PC-9 (cell line): ENCODE data around the gene TSPAN18. TPM values are rescaled to one million over a fixed set of nuclear protein-coding genes. Genes with fewer than 3 reads are reported as not detected.

Experiments used
- BruUV-seq: library from RNA; stranded (reverse); fragments of 400-500 nt; replicated peaks from 2 replicates; lab custom pipeline; 2021; lab: Mats Ljungman, UMichigan
- CTCF ChIA-PET: fragments of 300-600 bp; sonication (Branson Sonifier 250); formaldehyde crosslinking; loops from one replicate; lab custom pipeline; 2022; ENCODE audit warnings: antibody characterized with exemption; lab: Charles Lee
- POLR2A ChIA-PET: fragments of 300-600 bp; sonication (Branson Sonifier 250); formaldehyde crosslinking; loops from one replicate; lab custom pipeline; 2022; ENCODE audit warnings: antibody characterized with exemption; ENCODE audit not compliant: unreplicated experiment; lab: Charles Lee
- DNase-seq, 2 experiments: peaks; one replicate each; pipeline versions ENCODE4 v3.0.0 to v3.0.0-alpha.2; 2015 to 2022; ENCODE audit warnings: mixed read lengths in 1 of 2
- H2AFZ ChIP-seq: fragments of 200-600 bp; sonication (generic); 2 replicates; pipeline ENCODE4 v1.8.1; 2017; ENCODE audit warnings: antibody characterized with exemption
- H3F3A ChIP-seq: fragments of 200-600 bp; sonication (generic); 2 replicates; pipeline ENCODE4 v1.8.1; 2017; ENCODE audit warnings: antibody characterized with exemption, mild to moderate bottlenecking, low read depth; ENCODE audit not compliant: insufficient read depth
- H3K27ac ChIP-seq: fragments of 200-600 bp; sonication (generic); 2 replicates; pipeline ENCODE4 v1.6.1; 2016; ENCODE audit warnings: mixed run types
- H3K27me3 ChIP-seq: fragments of 200-600 bp; sonication (generic); 2 replicates; pipeline ENCODE4 v1.6.1; 2016; ENCODE audit warnings: low read depth, mixed run types; ENCODE audit not compliant: insufficient read depth
- H3K36me3 ChIP-seq: fragments of 200-600 bp; sonication (generic); 2 replicates; pipeline ENCODE4 v1.6.1; 2016; ENCODE audit warnings: low read depth, mixed run types
- H3K4me1 ChIP-seq: fragments of 200-600 bp; sonication (generic); replicated peaks from 2 replicates; pipeline ENCODE4 v1.6.1; 2016; ENCODE audit warnings: mixed run types; ENCODE audit not compliant: insufficient read depth
- H3K4me2 ChIP-seq: fragments of 200-600 bp; sonication (generic); 2 replicates; pipeline ENCODE4 v1.6.1; 2017; ENCODE audit warnings: mixed run types
- H3K4me3 ChIP-seq: fragments of 200-600 bp; sonication (generic); 2 replicates; pipeline ENCODE4 v1.6.1; 2016; ENCODE audit warnings: mixed run types
- H3K79me2 ChIP-seq: fragments of 200-600 bp; sonication (generic); 2 replicates; pipeline ENCODE4 v1.6.1; 2017; ENCODE audit warnings: low read depth, mixed run types
- H3K9me2 ChIP-seq: fragments of 200-600 bp; sonication (generic); 2 replicates; pipeline ENCODE4 v1.8.1; 2017; ENCODE audit warnings: mild to moderate bottlenecking; ENCODE audit not compliant: insufficient read depth
- H3K9me3 ChIP-seq: fragments of 200-600 bp; sonication (generic); 2 replicates; pipeline ENCODE4 v1.8.1; 2016; ENCODE audit warnings: low read depth; ENCODE audit not compliant: insufficient read depth
- H4K20me1 ChIP-seq: fragments of 200-600 bp; sonication (generic); 2 replicates; pipeline ENCODE4 v1.8.1; 2017; ENCODE audit not compliant: insufficient read depth
- CTCF ChIP-seq: fragments of 200-600 bp; sonication (generic); conservative IDR thresholded peaks from 2 replicates; pipeline ENCODE4 v1.6.1; 2017; ENCODE audit warnings: mixed run types, antibody characterized with exemption, mild to moderate bottlenecking, moderate library complexity
- EZH2 ChIP-seq: fragments of 200-600 bp; sonication (generic); IDR thresholded peaks from 2 replicates; pipeline ENCODE4 v1.8.0; 2017; ENCODE audit warnings: antibody characterized with exemption, low read depth
- intact Hi-C: fragments of 100-400 bp; cut with micrococcal nuclease; formaldehyde crosslinking; loops from one replicate; pipeline ENCODE4 v1.10.0; 2022; ENCODE audit not compliant: unreplicated experiment
- total RNA-seq: library from RNA; stranded (reverse); gene quantifications from 2 replicates; pipeline ENCODE4 v1.2.3, GENCODE V29; 2021

TSPAN18 gene
- total RNA-seq, 1 experiment from 2014 or later, result not detected

GRCh38 chr11:44868021-44868420 is 141.3 kb downstream of the TSPAN18 start:
- Histone ChIP-seq H3K4me1 (no peaks in the 10 kb centered on the region), H3K9me3 (no peaks in the 10 kb centered on the region; the same call in 1 of the 2 replicates), H3K79me2 (no peaks in the 10 kb centered on the region), H4K20me1 (no peaks in the 10 kb centered on the region), H3K27ac (no peak overlapping the region), H3K4me2 (no peak overlapping the region), H2AFZ (no peak overlapping the region), H3K4me3 (no peak overlapping the region), H3K36me3 (no peaks in the 10 kb centered on the region), H3K27me3 (0 out of 2 replicates have a peak, but pooled peaks cover 25% of the 10 kb centered on the region), H3K9me2 (no peaks in the 10 kb centered on the region), H3F3A (no peaks in the 10 kb centered on the region)
- no TSS peak for BruUV-seq
- ChIA-PET CTCF (no interaction called here), POLR2A (no interaction called here)
- intact Hi-C loops, result no loop called here
- no peak for TF ChIP-seq EZH2
- TF ChIP-seq CTCF, result no peak
- no peak for DNase-seq

- peaks cover 27% of the 10 kb centered on the region; the same call in 1 of the 2 replicates for H3K27me3 ChIP-seq
- ChIA-PET CTCF (no interaction called here), POLR2A (no interaction called here)
- no peak overlapping the region for H3K4me3 ChIP-seq
- intact Hi-C loops, result no loop called here
- H3K79me2 ChIP-seq, result no peaks in the 10 kb centered on the region
- no peak overlapping the region for H3K4me2 ChIP-seq
- no peak overlapping the region for H3K27ac ChIP-seq
- no peaks in the 10 kb centered on the region; the same call in 1 of the 2 replicates for H3K9me3 ChIP-seq
- H2AFZ ChIP-seq, result no peak overlapping the region
- no peak for DNase-seq
- no peaks in the 10 kb centered on the region for H4K20me1 ChIP-seq
- no peaks in the 10 kb centered on the region for H3K9me2 ChIP-seq
- H3F3A ChIP-seq, result no peaks in the 10 kb centered on the region
- BruUV-seq, result no TSS peak
- TF ChIP-seq EZH2, result no peak
- no peak for TF ChIP-seq CTCF
- no peaks in the 10 kb centered on the region for H3K36me3 ChIP-seq
- H3K4me1 ChIP-seq, result no peaks in the 10 kb centered on the region
Observed at GRCh38 chr11:44868455-44869421, 142.0 kb downstream of the TSPAN18 start.

- Histone ChIP-seq H3K9me3 (no peaks in the 10 kb centered on the region), H3K27ac (no peak overlapping the region), H3F3A (no peaks in the 10 kb centered on the region), H3K27me3 (peaks cover 24% of the 10 kb centered on the region; the same call in 1 of the 2 replicates), H4K20me1 (no peaks in the 10 kb centered on the region), H3K79me2 (no peaks in the 10 kb centered on the region), H3K4me3 (no peak overlapping the region), H3K36me3 (no peaks in the 10 kb centered on the region), H2AFZ (no peak overlapping the region), H3K4me1 (no peaks in the 10 kb centered on the region), H3K4me2 (no peak overlapping the region), H3K9me2 (no peaks in the 10 kb centered on the region)
- TF ChIP-seq CTCF (no peak), EZH2 (no peak)
- intact Hi-C loops, result no loop called here
- ChIA-PET POLR2A (no interaction called here), CTCF (no interaction called here)
- BruUV-seq, result no TSS peak
- DNase-seq, result no peak
Observed at GRCh38 chr11:44870181-44870580, 143.4 kb downstream of the TSPAN18 start.
